ENCODE data around the gene MCM7. TPM values are rescaled to one million over a fixed set of nuclear protein-coding genes. Genes with fewer than 3 reads are reported as not detected.

Gene MCM7
- total RNA-seq, 2 experiments from 2014 or later, result 456 to 476 TPM

- no peaks in the 10 kb centered on the region for H3K9me3 Mint-ChIP-seq
- ATAC-seq (peak; percentile 84), DNase-seq (peak; percentile 95)
- intact Hi-C loops (cut with micrococcal nuclease), result loop anchor here (10.0 kb wide), 1 partner anchor 212 kb away; the partner anchor contains the start of gene TRIM4
- TF ChIP-seq CTCF (IDR thresholded peaks at IDR 0.05), result no peak
- H3K4me1 Mint-ChIP-seq (ENCODE audit: low read depth), result peaks cover 24% of the 10 kb centered on the region
- H3K4me3 Mint-ChIP-seq, result peak within 1 kb of the TSS; percentile 99
- CTCF ChIA-PET, result interaction anchor here (1.0 to 1.1 kb wide), 2 partner anchors 26 to 55 kb away, joined by 3 to 7 read pairs; partner anchors contain the start of genes AP4M1 and MCM7
- peak within 1 kb of the TSS; percentile 100 for H3K27ac Mint-ChIP-seq
- peaks cover 8% of the 10 kb centered on the region for H3K36me3 Mint-ChIP-seq (ENCODE audit: low read depth)
- POLR2A ChIA-PET, result interaction anchor here (0.6 to 4.9 kb wide), 11 partner anchors 12 to 301 kb away, joined by 3 to 43 read pairs (median 4); partner anchors contain the start of genes AP4M1, COPS6, MCM7 and ZCWPW1
- H3K27me3 Mint-ChIP-seq, result no peaks in the 10 kb centered on the region
These were observed 26.0 kb upstream of the MCM7 start, which contains the start of gene MBLAC1 for GRCh38 chr7:100126931-100127865. MBLAC1 (plus strand) TSS chr7:100126967; CDS start chr7:100127396, 429 bp downstream.

- intact Hi-C loops (cut with micrococcal nuclease), result loop anchor here (10.0 kb wide), 1 partner anchor 212 kb away; the partner anchor contains the start of gene TRIM4
- no peak for DNase-seq
- no peak for ATAC-seq
- POLR2A ChIA-PET, result interaction anchor here (0.6 to 4.9 kb wide), 11 partner anchors 12 to 302 kb away, joined by 3 to 43 read pairs (median 4); partner anchors contain the start of genes AP4M1, COPS6, MCM7 and ZCWPW1
- no peak for TF ChIP-seq CTCF (IDR thresholded peaks at IDR 0.05)
- no peaks in the 10 kb centered on the region for H3K9me3 Mint-ChIP-seq
- peak overlapping the region; percentile 100 for H3K27ac Mint-ChIP-seq
- peak overlapping the region; percentile 99 for H3K4me3 Mint-ChIP-seq
- CTCF ChIA-PET, result interaction anchor here (0.9 to 1.1 kb wide), 2 partner anchors 25 to 147 kb away, joined by 3 to 7 read pairs; partner anchors contain the start of genes AP4M1 and MCM7
- H3K27me3 Mint-ChIP-seq, result no peaks in the 10 kb centered on the region
- H3K4me1 Mint-ChIP-seq (ENCODE audit: low read depth), result peaks cover 24% of the 10 kb centered on the region
- H3K36me3 Mint-ChIP-seq (ENCODE audit: low read depth), result peaks cover 8% of the 10 kb centered on the region
These were observed 25.2 kb upstream of the MCM7 start for GRCh38 chr7:100126239-100126930.

GRCh38 chr7:100124301-100125230 is 23.4 kb upstream of the MCM7 start:
- ChIA-PET CTCF (interaction anchor here (1.2 to 1.8 kb wide), 3 partner anchors 8 to 283 kb away, joined by 4 to 7 read pairs (median 6); partner anchors contain the start of genes AP4M1 and MCM7), POLR2A (interaction anchor here (0.6 to 4.9 kb wide), 7 partner anchors 23 to 353 kb away, joined by 3 to 43 read pairs (median 3); partner anchors contain the start of genes AP4M1 and MCM7)
- Mint-ChIP-seq H3K27ac (peak overlapping the region; percentile 100), H3K4me1 (ENCODE audit: low read depth) (peaks cover 30% of the 10 kb centered on the region), H3K36me3 (ENCODE audit: low read depth) (peaks cover 8% of the 10 kb centered on the region), H3K9me3 (no peaks in the 10 kb centered on the region), H3K27me3 (no peaks in the 10 kb centered on the region), H3K4me3 (peak overlapping the region; percentile 4)
- TF ChIP-seq CTCF (IDR thresholded peaks at IDR 0.05), result no peak
- intact Hi-C loops (cut with micrococcal nuclease), result loop anchor here (10.0 kb wide), 1 partner anchor 210 kb away; the partner anchor contains the start of gene TRIM4
- no peak for ATAC-seq
- DNase-seq, result no peak

- ChIA-PET POLR2A (interaction anchor here (0.9 to 2.7 kb wide), 2 partner anchors 21 to 30 kb away, joined by 3 to 18 read pairs; partner anchors contain the start of genes AP4M1 and MCM7), CTCF (interaction anchor here (1.3 kb wide), 1 partner anchor 8 kb away, joined by 5 read pairs; no protein-coding TSS in a partner anchor)
- ATAC-seq, result no peak
- no peak for TF ChIP-seq CTCF (IDR thresholded peaks at IDR 0.05)
- Mint-ChIP-seq H3K9me3 (no peaks in the 10 kb centered on the region), H3K27me3 (no peaks in the 10 kb centered on the region), H3K4me1 (ENCODE audit: low read depth) (peaks cover 32% of the 10 kb centered on the region), H3K36me3 (ENCODE audit: low read depth) (peaks cover 8% of the 10 kb centered on the region), H3K27ac (peak overlapping the region; percentile 59), H3K4me3 (no peak overlapping the region)
- no peak for DNase-seq
- intact Hi-C loops (cut with micrococcal nuclease), result loop anchor here (10.0 kb wide), 1 partner anchor 208 kb away; the partner anchor contains the start of gene TRIM4
These were observed 21.4 kb upstream of the MCM7 start for GRCh38 chr7:100122568-100122967.
